ENCODE results near the gene GNA15.

Gene GNA15

DNA sequence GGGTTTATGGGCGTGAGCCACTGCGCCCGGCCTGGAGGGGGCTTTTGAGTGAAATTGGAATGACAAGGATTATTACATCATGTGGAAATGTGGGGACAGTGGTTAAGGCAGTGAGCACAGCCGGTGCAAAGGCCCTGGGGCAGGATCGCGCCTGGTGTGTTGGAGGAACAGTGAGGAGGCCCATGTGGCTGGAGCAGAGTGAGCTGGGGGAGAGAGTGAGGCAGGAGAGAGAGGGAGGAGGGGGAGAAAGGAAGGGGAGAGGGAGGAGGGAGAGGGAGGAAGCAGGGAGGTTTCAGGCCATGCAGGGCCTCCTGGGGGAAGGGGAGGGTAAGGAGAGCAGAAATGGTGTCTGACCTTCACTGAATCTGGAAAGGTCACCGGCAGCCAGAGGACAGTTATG lies 77.3 kb downstream of the GNA15 start:
- DNase-seq: no peak
